Stimulated activated CD8-positive, alpha-beta memory T cell treated with anti-CD3 and anti-CD28 coated beads, Interleukin-7, amount 100 ng/mL, for 24 hours (primary cell): ENCODE results near the gene RCC2.
"Not testable (repeated sequence)": the region's sequence is repeated elsewhere in the genome, so short reads cannot be mapped to it uniquely, and the experiment has no call there.

Source experiments
- DNase-seq: peaks from one replicate; pipeline ENCODE4 v3.0.0-alpha.2; 2020; ENCODE audit warnings: low read depth

The RCC2 gene

DNA sequence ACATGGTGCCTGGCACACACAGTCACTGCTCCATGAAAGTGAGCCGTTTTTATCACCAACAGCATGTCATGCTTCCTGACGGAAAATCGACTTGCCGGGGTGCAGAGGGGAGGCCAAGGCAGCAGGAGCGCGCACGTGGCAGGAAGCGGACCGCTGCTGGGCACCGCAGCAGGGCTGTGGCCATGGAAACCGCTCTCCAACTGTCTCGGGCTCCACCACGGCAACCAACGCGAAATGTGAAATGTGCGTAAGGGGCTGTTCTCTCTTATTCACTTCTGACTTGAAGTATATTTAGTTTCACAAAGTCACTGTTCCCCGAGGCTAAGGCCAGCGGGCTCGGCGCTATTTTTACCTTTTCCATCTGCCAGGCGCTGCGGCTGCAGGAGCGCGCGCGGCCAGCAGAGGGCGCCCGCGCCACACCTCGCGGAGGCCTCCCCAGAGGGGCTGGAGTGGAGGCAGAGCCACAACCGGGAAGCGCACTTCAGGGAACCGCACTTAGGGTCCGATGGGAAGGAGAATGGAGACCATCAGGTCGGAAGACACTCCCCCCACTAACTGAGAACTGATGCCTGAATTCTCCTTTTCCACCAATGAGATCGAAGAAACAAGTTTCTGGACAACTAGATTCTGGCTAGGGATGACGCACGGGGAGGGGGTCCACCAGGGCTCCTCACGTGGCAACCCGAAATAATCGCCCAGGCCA, 19.7 kb downstream of the RCC2 start:
- peak; percentile 30 for DNase-seq

DNA sequence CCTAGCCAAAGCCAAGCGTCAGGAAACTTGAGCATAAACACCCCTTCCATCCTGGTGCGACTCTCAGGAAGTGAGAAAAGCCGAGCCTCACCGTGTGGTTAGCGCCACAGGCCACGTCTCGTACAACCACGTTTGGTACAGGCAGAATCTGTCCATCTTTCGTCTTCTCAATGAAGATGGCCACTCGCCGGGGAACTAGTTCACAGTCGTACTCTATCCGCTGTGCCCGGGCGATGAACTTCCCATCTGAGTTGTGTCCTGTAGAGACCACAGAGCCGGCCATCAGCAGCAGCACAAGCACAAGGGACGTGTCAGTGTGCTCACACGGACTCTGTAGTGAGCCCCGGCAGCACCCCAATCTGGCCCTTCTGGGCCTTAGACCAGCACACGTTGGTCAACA, 23.1 kb downstream of the RCC2 start:
- DNase-seq: no peak

DNA sequence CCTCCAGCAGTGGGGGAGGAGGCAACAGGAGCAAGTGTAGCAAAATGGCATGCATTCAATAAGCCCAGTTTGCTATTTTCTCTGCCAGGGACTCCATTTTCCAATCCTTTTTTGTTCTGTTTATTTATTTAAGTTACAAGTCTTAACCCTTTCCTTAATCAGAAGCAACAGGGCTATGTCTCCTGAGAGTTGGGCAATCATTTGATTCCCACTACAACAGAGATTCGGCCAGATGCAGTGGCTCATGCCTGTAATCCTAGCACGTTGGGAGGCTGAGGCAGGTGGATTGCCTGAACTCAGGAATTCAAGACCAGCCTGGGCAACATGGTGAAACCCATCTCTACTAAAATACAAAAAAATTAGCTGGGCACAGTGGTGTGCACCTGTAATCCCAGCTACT, 25.5 kb downstream of the RCC2 start:
- no peak for DNase-seq

DNA sequence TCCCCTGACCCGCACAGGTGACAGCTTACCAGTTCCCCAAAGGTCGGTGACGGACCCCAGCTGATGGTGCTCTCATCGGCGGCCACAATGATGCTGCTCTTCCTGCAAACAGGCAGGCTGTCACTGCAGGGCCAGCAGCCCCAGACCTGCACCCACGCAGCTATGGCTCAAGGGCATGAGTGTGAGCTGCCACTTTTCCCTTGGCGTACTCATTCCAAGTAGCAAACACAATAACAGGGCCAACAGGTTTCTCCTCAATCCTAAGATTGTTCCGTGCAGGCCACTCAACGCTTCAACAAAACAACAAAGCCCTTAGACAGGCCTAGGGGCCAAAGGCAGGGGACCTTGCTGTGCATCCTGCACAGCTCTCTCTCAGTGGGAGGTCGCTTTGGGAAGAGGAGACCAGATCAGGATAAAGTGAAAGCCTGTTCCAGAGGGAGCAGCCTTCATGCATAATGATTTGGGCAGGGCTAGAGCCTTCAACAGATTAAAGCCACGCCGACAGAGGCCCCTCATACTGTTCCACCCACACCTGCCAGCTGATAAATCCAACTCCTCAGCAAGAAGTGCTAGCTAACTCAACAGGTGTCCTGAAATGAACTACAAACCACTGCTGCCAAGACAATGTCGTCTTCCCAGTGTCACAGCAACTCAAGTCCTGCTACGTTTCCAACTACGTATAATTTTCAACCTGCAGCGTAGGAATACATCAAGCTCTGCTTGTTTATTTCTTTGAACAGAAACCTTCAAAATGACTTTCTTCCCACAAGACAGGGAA, 27.2 kb downstream of the RCC2 start:
- DNase-seq: no peak

DNA sequence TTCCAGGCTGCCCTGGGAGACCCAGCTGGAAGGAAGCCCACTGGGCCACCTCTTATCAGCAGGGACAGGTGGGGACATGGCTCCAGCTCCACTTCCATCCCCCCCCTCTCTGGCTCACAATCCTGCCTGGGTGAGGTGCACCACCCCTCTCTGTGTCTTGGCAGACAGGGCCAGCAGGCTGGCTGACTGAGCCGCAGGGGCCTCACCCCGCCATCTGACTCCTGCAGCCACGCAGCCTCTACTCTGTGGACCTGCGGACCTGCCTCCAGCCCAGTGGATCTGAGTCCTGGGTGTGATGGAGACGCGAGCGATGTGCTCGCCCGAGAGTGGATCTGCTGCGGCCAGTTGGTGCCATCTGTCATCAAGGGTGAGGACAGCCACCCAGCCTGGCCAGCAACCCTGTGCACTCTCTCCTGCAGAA, 30.1 kb downstream of the RCC2 start:
- no peak for DNase-seq

DNA sequence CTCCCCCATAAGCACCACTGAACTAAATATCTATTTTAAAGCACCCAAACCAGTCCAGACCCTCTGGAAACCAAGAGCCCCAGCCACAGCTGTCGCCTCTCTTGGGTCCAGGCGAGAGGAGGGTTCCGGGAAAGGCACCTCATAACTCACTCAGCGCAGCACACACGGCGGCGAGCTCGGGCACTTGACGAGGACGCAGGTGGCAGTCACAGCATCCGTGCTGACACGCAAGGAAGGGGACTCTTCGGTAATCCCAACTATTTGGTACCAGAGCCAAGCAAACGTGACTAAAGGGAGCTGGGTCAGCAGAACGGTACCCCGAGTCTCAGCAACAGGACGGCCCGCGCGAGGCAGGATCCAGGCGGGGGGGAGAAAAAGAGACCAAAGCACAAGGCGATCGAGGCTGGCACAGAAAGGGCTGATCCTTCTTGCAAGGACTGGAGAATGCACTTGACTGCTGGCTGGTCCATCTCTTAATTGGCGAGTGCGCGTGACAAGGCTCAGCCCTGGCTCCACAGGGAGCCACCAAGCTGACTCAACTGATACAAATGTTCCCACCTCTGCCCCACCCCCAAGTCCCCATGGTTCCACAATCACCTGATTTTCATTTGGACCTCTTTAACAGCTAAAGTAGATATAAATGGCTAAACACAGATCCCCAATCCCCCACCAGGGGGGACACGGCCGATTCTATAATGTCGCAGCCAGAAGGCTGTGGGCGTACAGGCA, 31.5 kb downstream of the RCC2 start:
- DNase-seq: not testable (repeated sequence)

DNA sequence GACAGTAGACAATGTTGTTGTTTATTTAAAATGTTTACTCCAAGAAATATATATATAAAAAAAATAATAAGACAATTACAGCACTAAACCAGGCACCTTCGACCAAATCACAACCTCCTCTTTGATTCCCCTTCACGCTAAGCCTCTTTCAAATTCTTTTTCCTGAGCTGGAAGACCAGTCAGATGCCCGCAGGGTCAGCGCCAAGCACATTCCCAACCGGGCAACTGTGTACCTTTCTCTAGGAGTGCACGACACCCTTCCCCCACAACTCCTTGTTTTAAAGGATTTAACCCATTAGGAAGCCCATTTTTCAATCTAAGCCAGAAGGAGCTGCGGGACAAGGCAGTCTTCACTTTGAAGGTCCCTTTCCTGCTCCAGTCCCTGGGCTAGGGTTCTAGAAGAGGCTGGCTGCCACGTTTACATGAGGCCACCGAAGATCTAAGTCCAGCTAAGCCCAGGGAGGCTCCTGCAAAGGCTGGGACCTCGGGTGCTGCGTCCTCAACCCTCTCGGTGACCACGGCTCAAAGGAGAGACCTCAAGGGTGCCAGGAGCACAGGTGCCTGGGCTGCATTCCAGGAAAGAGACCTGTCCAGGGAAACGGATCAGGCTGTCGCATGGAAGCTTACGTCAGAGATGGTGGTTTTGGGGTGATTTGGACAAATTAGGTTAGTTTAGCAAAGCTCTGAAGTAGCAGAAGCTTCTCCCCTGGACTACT, 32.6 kb downstream of the RCC2 start:
- not testable (repeated sequence) for DNase-seq

DNA sequence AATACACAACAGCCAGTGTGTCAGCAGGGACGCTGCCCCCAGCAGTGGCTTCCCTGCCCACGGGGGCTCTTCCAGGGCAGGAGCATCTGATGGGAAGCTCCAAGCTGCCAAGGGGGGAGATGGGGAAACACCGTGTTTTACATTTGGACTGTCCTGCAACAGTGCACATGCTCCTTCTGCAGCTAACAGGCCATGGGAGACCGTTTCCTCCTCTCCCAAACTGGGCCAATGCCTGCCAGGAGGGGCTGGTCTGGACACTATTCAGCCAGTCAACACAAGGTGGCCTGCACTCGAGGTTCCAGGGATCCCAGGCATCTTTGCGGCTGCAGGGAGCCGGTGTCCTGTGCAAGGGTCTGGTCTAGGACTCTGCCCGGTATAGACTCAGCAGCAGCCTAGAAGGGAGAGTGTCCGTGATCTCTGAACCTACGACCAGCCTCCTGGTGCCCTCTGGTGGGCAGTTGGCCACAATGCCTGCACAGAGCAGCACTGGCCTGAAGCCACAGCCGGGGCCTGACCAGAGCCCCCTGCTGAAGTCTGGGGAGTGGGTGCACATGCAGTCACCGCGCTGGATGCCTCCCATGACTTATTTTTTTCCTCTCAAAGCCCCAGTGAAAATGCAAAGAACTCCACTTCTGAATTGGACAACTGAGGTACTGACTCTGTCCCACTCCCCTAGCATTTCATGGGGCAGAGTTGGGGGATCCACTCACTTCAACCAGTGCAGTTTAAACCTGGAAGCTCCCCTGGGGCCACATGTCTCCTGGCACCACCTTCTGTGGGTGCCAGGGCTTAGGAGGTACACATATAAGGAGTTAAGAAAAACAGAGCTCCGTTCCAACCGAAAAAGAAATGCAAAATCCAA, 33.3 kb downstream of the RCC2 start:
- DNase-seq: peak; percentile 28

DNA sequence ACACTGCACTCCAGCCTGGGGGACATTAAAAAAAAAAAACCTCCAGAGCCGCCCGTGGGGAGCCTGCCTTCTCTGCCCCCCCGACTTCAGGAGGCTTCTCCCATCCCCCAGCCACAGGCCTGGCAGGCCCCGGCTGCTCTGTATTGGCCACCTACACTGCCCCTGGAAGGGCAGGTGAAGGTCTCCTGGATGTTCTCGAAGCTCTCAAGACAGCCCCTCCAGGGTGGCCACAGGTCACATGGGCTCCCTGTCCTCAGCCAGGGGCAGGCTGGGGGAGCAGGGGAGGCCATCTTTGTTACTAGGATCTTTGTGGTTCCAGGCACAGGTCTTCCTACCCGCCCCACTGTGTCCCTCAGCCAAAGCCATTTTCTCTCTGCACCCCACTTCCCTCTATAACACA, 34.7 kb downstream of the RCC2 start:
- DNase-seq: no peak

DNA sequence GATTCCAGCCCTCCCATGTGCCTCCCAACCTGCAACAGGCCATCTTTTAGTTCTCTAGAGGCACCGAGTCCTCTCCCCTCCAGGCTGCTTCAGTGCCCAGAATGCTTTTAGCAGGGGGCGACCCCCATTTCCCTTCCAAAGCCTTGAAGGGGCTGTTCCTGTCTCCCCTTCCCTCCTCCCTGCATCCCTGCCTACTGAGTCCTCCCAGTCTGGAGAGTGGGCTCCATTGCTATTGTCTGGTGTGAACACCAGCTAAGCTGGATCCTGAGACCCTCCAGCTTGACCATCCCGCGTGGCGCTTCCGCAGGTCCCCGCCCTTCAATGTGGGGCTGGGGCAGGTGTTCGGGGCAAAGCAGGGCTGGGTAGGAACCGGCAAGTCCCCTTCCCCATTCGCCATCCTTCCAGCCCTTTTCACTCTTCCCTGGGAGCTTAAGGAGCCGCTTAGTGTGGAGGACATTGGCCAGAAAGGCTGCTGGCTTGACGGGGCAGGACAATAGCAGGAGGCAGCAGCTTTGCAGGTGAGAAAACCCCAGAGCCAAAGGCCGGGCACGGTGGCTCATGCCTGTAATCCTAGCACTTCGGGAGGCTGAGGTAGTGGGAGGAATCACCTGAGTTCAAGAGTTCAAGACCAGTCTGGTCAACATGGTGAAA, 35.3 kb downstream of the RCC2 start:
- DNase-seq: no peak

DNA sequence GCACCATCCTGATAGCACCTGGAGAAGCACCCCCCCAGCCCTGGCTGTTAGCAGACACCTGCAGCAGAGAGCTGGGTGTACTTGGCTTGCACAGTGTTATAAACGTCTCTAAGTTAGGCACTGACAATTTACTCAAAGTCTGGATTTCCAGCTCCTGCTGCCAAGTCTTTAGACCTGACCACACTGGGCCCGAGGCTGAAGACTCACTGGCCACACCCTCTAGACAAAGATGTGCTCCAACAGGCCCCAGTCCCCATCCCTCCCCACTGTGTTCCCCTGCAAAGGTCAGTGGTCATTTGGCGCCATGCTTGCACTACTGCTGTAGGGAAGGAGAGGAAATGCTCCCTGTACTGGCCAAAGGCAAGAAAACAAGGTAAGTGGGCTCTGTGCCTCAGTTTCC, 36.4 kb downstream of the RCC2 start:
- no peak for DNase-seq

DNA sequence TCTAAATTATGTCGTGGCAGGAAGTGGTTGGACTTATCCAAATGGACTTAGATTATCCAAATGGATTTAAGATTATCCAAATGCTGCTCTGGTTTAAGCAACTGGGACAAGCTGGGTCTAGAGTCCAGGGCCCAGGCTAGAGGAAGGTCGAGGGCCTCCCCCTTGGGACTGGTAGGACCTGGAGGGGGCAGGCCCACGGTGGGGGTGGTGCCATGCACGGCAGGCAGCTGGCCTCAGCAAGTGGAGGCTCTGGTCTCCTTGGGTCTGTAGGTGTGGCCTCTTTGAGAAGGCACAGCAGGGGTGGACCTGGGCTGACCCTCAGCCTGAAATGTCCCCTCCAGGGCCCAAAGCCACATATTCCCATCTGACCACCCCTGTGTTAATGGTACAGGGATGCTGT, 37.6 kb downstream of the RCC2 start:
- DNase-seq: no peak

DNA sequence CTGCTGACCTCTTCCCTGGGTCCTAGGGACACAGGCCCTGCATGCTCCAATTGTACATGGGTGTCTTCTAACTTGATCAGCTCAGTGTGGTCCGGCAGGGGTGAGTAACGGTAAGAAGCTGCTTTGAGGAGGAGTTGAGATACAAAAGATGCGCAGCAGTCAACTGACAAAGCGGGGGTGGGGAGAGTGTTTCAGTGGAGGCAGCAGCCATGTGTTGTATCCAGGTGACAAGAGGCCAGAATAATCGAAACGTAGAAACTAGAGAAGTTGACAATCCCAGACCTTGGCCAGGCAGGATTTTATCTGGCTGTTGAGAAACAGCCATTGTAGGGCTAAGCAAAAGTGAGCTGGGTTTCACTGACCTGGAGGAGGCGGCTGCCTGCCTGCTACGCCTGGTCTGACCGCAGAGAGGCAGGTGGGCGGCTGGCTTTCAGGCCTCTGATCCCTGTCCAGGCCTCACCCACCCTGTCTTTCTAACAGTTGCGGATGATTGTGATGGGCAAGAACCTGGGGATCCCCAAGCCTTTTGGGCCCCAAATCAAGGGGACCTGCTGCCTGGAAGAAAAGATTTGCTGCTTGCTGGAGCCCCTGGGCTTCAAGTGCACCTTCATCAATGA, 38.6 kb downstream of the RCC2 start:
- DNase-seq: no peak

DNA sequence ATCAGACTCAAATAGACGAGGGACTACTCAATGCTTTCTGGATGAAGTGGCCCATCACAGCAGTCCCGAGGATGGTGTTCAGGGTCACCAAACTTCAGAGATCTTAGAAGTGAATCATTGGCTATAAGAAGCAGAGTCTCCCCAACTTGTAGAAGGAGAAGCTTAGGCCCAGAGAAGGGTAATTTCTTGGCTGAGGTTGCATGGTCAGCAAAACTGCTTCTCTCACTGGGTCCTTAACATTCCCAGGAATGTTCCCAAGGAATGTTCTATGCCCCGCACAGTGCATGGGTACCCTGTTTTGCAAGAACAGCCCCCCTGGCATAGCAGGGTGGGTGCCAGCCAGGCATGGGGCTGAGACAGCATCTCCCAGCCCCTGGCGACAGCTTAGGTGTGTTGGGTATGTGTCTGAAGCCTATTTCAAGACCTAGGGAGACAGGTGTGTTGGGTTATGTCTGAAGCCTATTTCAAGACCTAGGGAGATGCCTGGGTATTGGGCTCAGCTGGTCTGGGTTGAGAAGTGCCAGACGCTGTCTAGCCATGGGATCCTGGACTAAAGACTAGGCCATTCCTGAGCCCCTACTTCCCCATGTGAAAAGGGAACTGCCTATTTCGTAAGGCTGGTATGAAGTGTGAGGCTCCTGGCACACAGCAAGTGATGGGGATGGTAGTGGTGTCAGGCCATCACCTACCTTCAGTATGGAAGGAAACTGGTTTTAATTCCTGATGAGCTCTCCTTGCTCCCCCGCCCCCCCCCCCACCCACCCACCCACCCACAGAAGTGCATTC, 41.4 kb downstream of the RCC2 start:
- DNase-seq: no peak

DNA sequence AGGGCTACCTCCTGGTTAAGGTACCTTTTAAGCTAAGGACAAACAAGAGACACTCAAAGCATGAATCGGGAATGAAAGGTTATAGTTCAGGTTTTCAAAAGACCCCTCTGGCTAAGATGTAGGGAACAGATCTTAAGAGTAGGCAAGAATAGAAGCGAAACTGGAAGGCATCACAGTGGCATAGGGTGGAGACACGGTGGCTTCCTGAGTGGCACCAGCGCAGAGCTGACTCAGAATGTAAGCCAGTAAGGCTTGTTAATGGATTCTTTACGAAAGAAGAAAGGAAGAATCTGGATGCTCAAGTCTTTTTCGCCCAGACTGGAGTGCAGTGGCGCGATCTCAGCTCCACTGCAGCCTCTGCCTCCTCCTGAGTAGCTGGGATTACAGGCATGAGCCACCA, 46.2 kb downstream of the RCC2 start:
- DNase-seq: no peak

DNA sequence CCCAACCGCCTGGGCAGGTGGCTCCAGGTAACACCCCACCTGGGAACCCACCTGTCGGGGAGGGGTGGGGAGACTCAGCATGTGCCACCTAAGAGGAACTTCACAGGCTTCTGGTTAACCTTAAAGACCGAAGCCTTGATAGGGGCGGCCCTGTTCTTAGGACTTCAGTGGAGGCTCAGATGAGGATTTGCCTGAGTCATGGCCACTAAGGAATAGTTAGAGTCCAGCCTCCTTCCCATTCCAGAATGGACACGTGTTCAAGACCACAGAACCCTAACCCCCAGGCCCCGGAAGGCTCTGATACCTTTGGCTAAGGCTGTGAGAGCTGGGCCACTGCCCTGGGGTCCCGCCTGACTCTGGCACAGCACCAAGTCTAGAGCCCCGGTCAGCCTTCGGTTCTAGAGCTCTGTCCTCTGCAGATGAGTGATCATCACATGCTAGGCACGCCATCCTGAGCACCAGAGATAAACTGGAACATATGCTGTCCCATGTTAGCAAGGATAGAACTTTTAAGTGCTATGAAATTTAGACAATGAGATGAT, 47.2 kb downstream of the RCC2 start:
- DNase-seq: no peak

DNA sequence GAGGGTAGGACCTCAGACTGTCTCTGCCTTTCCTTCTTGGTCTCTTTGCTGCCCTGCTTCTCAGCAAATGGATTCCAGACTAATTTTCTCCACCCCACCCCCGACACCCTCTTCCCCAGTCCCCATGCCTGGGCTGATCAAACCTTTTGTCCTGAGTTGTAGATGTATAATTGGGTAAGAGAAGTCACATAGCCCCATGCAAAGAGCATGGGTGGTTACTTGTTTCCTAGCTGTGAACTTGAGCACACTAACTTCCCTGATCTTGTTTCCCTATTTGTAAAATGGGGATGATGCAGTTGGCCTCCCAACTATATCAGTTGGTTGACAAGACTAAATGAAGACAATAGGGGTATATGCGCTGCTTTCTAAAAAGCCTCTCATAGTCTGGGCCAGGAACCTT, 58.3 kb downstream of the RCC2 start:
- DNase-seq: no peak

DNA sequence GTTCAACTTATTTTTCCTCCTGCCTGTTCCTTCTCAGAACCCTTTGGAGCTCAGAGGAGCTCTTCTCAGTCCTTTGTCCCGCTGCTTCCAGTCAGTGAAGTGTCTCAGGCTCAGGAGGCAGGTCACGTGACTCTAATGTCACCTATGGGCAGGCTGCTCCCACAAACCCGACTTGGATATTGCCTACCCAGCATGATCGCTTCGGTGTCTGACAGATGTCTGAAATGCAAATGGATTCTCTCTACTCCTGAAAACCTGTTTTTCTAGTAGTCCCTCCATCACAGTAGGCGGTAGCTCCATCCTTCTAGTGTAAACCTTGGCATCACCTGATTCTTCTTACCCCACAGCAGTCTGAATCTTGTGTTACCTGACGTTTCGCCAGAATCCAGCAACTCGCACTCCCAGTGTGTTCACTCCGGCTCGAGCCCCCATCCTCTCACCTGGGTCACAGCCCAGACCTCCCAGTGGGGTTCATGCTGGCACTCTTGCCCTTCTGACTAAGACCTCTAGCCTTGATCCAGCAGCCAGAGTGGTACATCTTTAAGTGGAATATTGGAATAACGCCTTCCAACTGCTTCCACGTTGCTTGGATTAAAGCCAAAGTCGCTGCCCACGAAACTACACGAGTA, 62.0 kb downstream of the RCC2 start:
- DNase-seq: no peak

DNA sequence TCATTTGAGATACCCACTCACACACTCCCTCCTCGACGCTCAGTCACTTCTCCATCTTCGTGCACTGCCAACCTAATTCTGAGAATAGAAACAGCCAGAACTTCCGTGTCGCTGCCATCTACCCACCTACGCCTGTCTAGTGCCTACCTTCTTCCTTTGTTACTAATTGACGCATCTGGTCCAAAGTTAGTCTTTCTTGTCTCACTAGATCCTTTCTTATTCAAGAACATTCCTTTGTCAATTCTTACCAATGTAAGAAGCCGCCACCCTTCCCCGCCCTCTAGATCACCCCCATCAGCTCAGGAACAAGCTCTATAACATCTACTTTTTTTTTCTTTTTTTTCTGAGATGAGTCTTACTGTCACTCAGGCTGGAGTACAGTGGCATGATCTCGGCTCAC, 63.8 kb downstream of the RCC2 start:
- no peak for DNase-seq
